ENCODE results near the gene HSPA12B.

HSPA12B gene

GRCh38 chr20:3705491-3705969 lies 27.0 kb upstream of the HSPA12B start:
- TF ChIP-seq, protein P1, sequence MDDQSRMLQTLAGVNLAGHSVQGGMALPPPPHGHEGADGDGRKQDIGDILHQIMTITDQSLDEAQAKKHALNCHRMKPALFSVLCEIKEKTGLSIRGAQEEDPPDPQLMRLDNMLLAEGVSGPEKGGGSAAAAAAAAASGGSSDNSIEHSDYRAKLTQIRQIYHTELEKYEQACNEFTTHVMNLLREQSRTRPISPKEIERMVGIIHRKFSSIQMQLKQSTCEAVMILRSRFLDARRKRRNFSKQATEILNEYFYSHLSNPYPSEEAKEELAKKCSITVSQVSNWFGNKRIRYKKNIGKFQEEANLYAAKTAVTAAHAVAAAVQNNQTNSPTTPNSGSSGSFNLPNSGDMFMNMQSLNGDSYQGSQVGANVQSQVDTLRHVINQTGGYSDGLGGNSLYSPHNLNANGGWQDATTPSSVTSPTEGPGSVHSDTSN (CRISPR knock-in tag; IDR thresholded peaks at IDR 0.05) = no peak
- no peak for TF ChIP-seq ZBTB7A (tag by site-specific recombination; IDR thresholded peaks at IDR 0.05; ENCODE audit: low read depth)
- no peak for TF ChIP-seq GLIS1 (tag by site-specific recombination; IDR thresholded peaks at IDR 0.05)
- no peak overlapping the region for H3K27ac ChIP-seq (ENCODE audit: extremely low read depth, low read depth, low read length)
- no peak overlapping the region for H3K4me3 ChIP-seq (ENCODE audit: low read depth, low read length)
- H3K4me1 ChIP-seq (ENCODE audit: control insufficient read depth, insufficient read depth, low read length) = no peaks in the 10 kb centered on the region
- POLR2A ChIA-PET = no interaction called here
- CTCF ChIA-PET = interaction anchor here (1.2 to 3.7 kb wide), 3 partner anchors 10 to 142 kb away, joined by 4 to 20 read pairs (median 4); no protein-coding TSS in a partner anchor
- H3K36me3 ChIP-seq (ENCODE audit: control insufficient read depth in 2 of 2, insufficient read depth in 1 of 2, low read length in 2 of 2) = no peaks in the 10 kb centered on the region
- no peaks in the 10 kb centered on the region for H3K9me3 ChIP-seq (ENCODE audit: control insufficient read depth, insufficient read depth, low read depth, low read length)

DNA sequence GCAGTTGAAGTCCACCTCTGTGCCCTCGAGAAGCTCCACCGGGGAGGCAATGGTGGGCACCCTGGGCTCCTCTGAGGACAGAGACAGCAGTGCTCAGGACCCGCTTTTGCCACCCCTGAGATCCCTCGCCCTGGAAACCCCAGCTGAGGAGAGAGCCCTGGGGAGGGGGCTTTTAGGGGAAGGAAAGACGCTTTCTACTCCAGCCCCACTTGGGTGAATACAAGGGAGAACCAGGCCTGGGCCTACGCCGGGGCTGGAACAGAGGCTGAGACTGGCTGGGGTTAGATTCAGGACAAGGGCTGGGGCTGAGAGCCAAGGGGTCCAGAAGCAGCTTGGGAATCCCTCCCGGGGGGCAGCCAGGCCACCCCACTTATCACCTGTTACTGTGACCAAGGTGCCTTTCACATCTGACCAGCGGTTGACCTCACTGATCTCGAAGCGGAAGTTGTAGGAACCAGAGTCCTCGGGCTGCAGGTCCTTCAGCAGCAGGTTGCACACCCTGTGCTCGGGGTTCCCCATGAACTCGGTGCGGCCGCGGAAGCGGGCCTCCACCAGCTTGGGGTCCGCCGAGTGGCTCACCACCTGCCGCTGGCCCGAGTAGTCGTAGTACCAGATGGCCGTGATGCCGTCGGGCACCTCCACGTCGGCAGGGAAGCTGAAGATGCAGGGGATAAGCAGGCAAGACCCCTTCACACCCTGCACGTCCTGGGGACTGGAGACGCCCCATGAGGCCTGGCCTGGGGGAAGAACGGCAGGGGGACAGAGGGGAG lies 26.3 kb upstream of the HSPA12B start:
- Histone ChIP-seq H3K9me3 (ENCODE audit: control insufficient read depth, insufficient read depth, low read depth, low read length) (no peaks in the 10 kb centered on the region), H3K4me1 (ENCODE audit: control insufficient read depth, insufficient read depth, low read length) (no peaks in the 10 kb centered on the region), H3K4me3 (ENCODE audit: low read depth, low read length) (no peak overlapping the region), H3K27ac (ENCODE audit: extremely low read depth, low read depth, low read length) (no peak overlapping the region), H3K36me3 (ENCODE audit: control insufficient read depth in 2 of 2, insufficient read depth in 1 of 2, low read length in 2 of 2) (no peaks in the 10 kb centered on the region)
- ChIA-PET POLR2A (no interaction called here), CTCF (interaction anchor here (0.7 to 3.7 kb wide), 5 partner anchors 10 to 379 kb away, joined by 3 to 22 read pairs (median 4); no protein-coding TSS in a partner anchor)
- TF ChIP-seq BCL11A (tag by site-specific recombination; IDR thresholded peaks at IDR 0.05; ENCODE audit: low read depth) = no peak
- TF ChIP-seq, protein P2, sequence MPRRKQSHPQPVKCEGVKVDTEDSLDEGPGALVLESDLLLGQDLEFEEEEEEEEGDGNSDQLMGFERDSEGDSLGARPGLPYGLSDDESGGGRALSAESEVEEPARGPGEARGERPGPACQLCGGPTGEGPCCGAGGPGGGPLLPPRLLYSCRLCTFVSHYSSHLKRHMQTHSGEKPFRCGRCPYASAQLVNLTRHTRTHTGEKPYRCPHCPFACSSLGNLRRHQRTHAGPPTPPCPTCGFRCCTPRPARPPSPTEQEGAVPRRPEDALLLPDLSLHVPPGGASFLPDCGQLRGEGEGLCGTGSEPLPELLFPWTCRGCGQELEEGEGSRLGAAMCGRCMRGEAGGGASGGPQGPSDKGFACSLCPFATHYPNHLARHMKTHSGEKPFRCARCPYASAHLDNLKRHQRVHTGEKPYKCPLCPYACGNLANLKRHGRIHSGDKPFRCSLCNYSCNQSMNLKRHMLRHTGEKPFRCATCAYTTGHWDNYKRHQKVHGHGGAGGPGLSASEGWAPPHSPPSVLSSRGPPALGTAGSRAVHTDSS (tag by site-specific recombination; IDR thresholded peaks at IDR 0.05) = no peak
- no peak for TF ChIP-seq PATZ1 (tag by site-specific recombination; IDR thresholded peaks at IDR 0.05)
- no peak for TF ChIP-seq ZNF174 (tag by site-specific recombination; IDR thresholded peaks at IDR 0.05)
- TF ChIP-seq SP7 (tag by site-specific recombination; IDR thresholded peaks at IDR 0.05) = no peak
- TF ChIP-seq ZSCAN5A (tag by site-specific recombination; IDR thresholded peaks at IDR 0.05) = no peak
- TF ChIP-seq ZNF155 (tag by site-specific recombination; IDR thresholded peaks at IDR 0.05) = no peak
- TF ChIP-seq ZNF560 (tag by site-specific recombination; IDR thresholded peaks at IDR 0.05; ENCODE audit: borderline replicate concordance) = no peak
- TF ChIP-seq, protein P3, sequence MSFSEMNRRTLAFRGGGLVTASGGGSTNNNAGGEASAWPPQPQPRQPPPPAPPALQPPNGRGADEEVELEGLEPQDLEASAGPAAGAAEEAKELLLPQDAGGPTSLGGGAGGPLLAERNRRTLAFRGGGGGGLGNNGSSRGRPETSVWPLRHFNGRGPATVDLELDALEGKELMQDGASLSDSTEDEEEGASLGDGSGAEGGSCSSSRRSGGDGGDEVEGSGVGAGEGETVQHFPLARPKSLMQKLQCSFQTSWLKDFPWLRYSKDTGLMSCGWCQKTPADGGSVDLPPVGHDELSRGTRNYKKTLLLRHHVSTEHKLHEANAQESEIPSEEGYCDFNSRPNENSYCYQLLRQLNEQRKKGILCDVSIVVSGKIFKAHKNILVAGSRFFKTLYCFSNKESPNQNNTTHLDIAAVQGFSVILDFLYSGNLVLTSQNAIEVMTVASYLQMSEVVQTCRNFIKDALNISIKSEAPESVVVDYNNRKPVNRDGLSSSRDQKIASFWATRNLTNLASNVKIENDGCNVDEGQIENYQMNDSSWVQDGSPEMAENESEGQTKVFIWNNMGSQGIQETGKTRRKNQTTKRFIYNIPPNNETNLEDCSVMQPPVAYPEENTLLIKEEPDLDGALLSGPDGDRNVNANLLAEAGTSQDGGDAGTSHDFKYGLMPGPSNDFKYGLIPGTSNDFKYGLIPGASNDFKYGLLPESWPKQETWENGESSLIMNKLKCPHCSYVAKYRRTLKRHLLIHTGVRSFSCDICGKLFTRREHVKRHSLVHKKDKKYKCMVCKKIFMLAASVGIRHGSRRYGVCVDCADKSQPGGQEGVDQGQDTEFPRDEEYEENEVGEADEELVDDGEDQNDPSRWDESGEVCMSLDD (tag by site-specific recombination; IDR thresholded peaks at IDR 0.05) = no peak
- TF ChIP-seq ZNF558 (tag by site-specific recombination; IDR thresholded peaks at IDR 0.05) = no peak
- no peak for TF ChIP-seq ZSCAN30 (tag by site-specific recombination; IDR thresholded peaks at IDR 0.05)
- TF ChIP-seq BCL6B (tag by site-specific recombination; IDR thresholded peaks at IDR 0.05) = no peak
- no peak for TF ChIP-seq ZNF433 (tag by site-specific recombination; IDR thresholded peaks at IDR 0.05; ENCODE audit: low read depth)
- no peak for TF ChIP-seq ZNF670 (tag by site-specific recombination; IDR thresholded peaks at IDR 0.05; ENCODE audit: low read depth)
- TF ChIP-seq PRDM1 (tag by site-specific recombination; IDR thresholded peaks at IDR 0.05) = no peak
- no peak for TF ChIP-seq ZXDB (tag by site-specific recombination; IDR thresholded peaks at IDR 0.05)
- TF ChIP-seq ZFP69B (tag by site-specific recombination; IDR thresholded peaks at IDR 0.05) = no peak
- no peak for TF ChIP-seq PRDM6 (tag by site-specific recombination; IDR thresholded peaks at IDR 0.05)
